Measurements from ENCODE around the gene CCNH. TPM values are rescaled to one million over a fixed set of nuclear protein-coding genes. Genes with fewer than 3 reads are reported as not detected.

The CCNH gene
- polyA plus RNA-seq, 1 of the 3 experiments (the other 2 are of a cell fraction): 29.1 TPM

DNA sequence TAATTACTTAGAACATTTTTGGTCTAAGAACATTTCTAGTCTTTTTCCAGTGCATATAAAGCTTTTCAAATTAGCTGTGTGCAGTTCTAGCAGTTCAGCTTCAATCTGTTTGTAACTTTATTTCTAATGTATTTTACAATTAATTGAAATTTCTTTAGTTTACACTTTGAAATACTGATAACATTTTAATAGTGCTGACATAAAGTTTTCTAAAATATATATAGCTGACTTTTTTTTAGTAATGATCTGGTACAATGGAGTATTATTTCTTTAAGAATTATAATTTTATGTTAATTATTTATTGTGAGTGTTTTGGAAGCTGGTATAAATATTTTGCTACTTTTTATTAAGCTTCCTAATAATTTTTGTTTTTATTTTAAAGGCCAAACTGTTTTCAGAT is 43.3 kb downstream of the CCNH start:
- Histone ChIP-seq H4K20me1 (ENCODE audit: insufficient read depth) (no peaks in the 10 kb centered on the region), H3K79me2 (ENCODE audit: insufficient read depth) (peaks cover 7% of the 10 kb centered on the region), H3K4me2 (no peak overlapping the region), H3K9me3 (no peaks in the 10 kb centered on the region), H3K4me3 (ENCODE audit: low read depth in 2 of 2, low read length in 1 of 2) (no peak overlapping the region), H3K9me2 (no peaks in the 10 kb centered on the region), H3F3A (replicated peaks; ENCODE audit: insufficient read depth) (peaks cover 23% of the 10 kb centered on the region), H3K9ac (no peak overlapping the region), H3K27ac (ENCODE audit: low read depth in 2 of 2, low read length in 1 of 2) (no peak overlapping the region), H2AFZ (ENCODE audit: low read depth) (no peak overlapping the region), H3K27me3 (ENCODE audit: insufficient read depth) (no peaks in the 10 kb centered on the region), H3K36me3 (replicated peaks in 1 of 2; ENCODE audit: control insufficient read depth in 1 of 2, insufficient read depth in 2 of 2, low read length in 1 of 2) (peaks cover 76 to 92% of the 10 kb centered on the region in 2 experiments), H3K4me1 (ENCODE audit: control insufficient read depth in 1 of 2, insufficient read depth in 2 of 2, low read depth in 1 of 2, low read length in 1 of 2) (no peaks in the 10 kb centered on the region)
- ChIA-PET POLR2A (no interaction called here), CTCF (interaction anchor here (0.6 to 1.0 kb wide), 2 partner anchors 31 to 83 kb away, joined by 3 read pairs; no protein-coding TSS in a partner anchor)
- TF ChIP-seq TEAD4 (IDR thresholded peaks at IDR 0.05; ENCODE audit: borderline replicate concordance, insufficient read depth): no peak
- no peak for TF ChIP-seq RFX5 (IDR thresholded peaks at IDR 0.05; ENCODE audit: low read length)
- TF ChIP-seq, protein P1, sequence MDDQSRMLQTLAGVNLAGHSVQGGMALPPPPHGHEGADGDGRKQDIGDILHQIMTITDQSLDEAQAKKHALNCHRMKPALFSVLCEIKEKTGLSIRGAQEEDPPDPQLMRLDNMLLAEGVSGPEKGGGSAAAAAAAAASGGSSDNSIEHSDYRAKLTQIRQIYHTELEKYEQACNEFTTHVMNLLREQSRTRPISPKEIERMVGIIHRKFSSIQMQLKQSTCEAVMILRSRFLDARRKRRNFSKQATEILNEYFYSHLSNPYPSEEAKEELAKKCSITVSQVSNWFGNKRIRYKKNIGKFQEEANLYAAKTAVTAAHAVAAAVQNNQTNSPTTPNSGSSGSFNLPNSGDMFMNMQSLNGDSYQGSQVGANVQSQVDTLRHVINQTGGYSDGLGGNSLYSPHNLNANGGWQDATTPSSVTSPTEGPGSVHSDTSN (IDR thresholded peaks at IDR 0.05): no peak
- TF ChIP-seq POLR2AphosphoS5 (IDR thresholded peaks at IDR 0.05; ENCODE audit: low read depth, low read length): no peak
- TF ChIP-seq, protein P2, sequence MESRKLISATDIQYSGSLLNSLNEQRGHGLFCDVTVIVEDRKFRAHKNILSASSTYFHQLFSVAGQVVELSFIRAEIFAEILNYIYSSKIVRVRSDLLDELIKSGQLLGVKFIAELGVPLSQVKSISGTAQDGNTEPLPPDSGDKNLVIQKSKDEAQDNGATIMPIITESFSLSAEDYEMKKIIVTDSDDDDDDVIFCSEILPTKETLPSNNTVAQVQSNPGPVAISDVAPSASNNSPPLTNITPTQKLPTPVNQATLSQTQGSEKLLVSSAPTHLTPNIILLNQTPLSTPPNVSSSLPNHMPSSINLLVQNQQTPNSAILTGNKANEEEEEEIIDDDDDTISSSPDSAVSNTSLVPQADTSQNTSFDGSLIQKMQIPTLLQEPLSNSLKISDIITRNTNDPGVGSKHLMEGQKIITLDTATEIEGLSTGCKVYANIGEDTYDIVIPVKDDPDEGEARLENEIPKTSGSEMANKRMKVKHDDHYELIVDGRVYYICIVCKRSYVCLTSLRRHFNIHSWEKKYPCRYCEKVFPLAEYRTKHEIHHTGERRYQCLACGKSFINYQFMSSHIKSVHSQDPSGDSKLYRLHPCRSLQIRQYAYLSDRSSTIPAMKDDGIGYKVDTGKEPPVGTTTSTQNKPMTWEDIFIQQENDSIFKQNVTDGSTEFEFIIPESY (IDR thresholded peaks at IDR 0.05; ENCODE audit: borderline replicate concordance, low read depth): no peak
- TF ChIP-seq, protein P3, sequence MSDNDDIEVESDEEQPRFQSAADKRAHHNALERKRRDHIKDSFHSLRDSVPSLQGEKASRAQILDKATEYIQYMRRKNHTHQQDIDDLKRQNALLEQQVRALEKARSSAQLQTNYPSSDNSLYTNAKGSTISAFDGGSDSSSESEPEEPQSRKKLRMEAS (IDR thresholded peaks at IDR 0.05; ENCODE audit: low read depth): no peak
- no peak for TF ChIP-seq EZH2phosphoT487 (IDR thresholded peaks at IDR 0.05; ENCODE audit: borderline replicate concordance, low read depth)
- DNase-seq: no peak

DNA sequence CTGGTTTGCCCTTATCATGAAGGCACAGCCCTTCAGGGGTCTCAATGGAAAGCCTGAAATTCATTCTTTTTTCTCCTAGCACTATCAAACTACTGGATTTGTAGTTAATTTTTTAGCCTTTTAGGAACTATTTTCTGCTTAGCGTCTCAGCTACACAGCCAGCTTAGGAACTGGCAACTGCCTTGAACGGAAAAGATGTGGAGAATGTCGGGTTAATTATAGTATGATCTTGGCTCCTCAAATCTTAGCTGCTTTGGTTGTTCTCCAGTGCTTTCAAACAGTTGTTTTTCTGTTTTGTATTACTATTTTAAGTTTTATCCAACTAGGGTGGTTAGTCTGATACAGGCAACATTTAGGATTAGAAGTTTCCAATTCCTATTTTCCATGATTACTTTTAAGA is 44.1 kb downstream of the CCNH start:
- H3F3A ChIP-seq (replicated peaks; ENCODE audit: insufficient read depth): peaks cover 23% of the 10 kb centered on the region
- TF ChIP-seq MEF2A (IDR thresholded peaks at IDR 0.05; ENCODE audit: borderline replicate concordance, low read depth): no peak
- TF ChIP-seq JUND (IDR thresholded peaks at IDR 0.05): no peak
- no peak for TF ChIP-seq YY1 (IDR thresholded peaks at IDR 0.05; ENCODE audit: low read depth)
- no peak for TF ChIP-seq FOXJ3 (CRISPR knock-in tag; IDR thresholded peaks at IDR 0.05)
- TF ChIP-seq GABPA (IDR thresholded peaks at IDR 0.05; ENCODE audit: low read depth): no peak
- no peak for TF ChIP-seq RCOR1 (IDR thresholded peaks at IDR 0.05; ENCODE audit: low read length)
- TF ChIP-seq EP300 (IDR thresholded peaks at IDR 0.05; ENCODE audit: borderline replicate concordance in 1 of 2, low read depth in 1 of 2, low read length in 1 of 2): no peak
- TF ChIP-seq TAF1 (IDR thresholded peaks at IDR 0.05; ENCODE audit: borderline replicate concordance, low read depth, low read length): no peak
- TF ChIP-seq NFIC (IDR thresholded peaks at IDR 0.05; ENCODE audit: borderline replicate concordance): no peak
- no peak for TF ChIP-seq CHD2 (IDR thresholded peaks at IDR 0.05; ENCODE audit: low read length, partially characterized antibody)
- no peak for TF ChIP-seq TEAD4 (IDR thresholded peaks at IDR 0.05; ENCODE audit: borderline replicate concordance, insufficient read depth)
- no peak for TF ChIP-seq EZH2phosphoT487 (IDR thresholded peaks at IDR 0.05; ENCODE audit: borderline replicate concordance, low read depth)
- no peak for TF ChIP-seq TCF12 (IDR thresholded peaks at IDR 0.05)
- TF ChIP-seq RFX5 (IDR thresholded peaks at IDR 0.05; ENCODE audit: low read length): no peak
- no peak for TF ChIP-seq FOSL2 (IDR thresholded peaks at IDR 0.05; ENCODE audit: borderline replicate concordance, low read depth)
- 93% methylated on average over 3 of the region's 3 CpGs for WGBS (ENCODE audit: low lambda C conversion rate)
- H4K20me1 ChIP-seq (ENCODE audit: insufficient read depth): no peaks in the 10 kb centered on the region
- no peaks in the 10 kb centered on the region for H3K9me3 ChIP-seq
- H2AFZ ChIP-seq (ENCODE audit: low read depth): no peak overlapping the region
- H3K4me3 ChIP-seq (ENCODE audit: low read depth in 2 of 2, low read length in 1 of 2): no peak overlapping the region
- H3K9ac ChIP-seq: no peak overlapping the region
- no peaks in the 10 kb centered on the region for H3K27me3 ChIP-seq (ENCODE audit: insufficient read depth)
- no peaks in the 10 kb centered on the region for H3K4me1 ChIP-seq (ENCODE audit: control insufficient read depth in 1 of 2, insufficient read depth in 2 of 2, low read depth in 1 of 2, low read length in 1 of 2)
- DNase-seq: no peak
- H3K4me2 ChIP-seq: no peak overlapping the region
- ChIA-PET POLR2A (no interaction called here), CTCF (interaction anchor here (1.0 kb wide), 1 partner anchor 32 kb away, joined by 3 read pairs; no protein-coding TSS in a partner anchor)
- peaks cover 78 to 94% of the 10 kb centered on the region in 2 experiments for H3K36me3 ChIP-seq (replicated peaks in 1 of 2; ENCODE audit: control insufficient read depth in 1 of 2, insufficient read depth in 2 of 2, low read length in 1 of 2)
- H3K79me2 ChIP-seq (ENCODE audit: insufficient read depth): peaks cover 13% of the 10 kb centered on the region
- H3K9me2 ChIP-seq: no peaks in the 10 kb centered on the region
- H3K27ac ChIP-seq (ENCODE audit: low read depth in 2 of 2, low read length in 1 of 2): no peak overlapping the region
